ENCODE results near the gene CYP39A1. TPM values are rescaled to one million over a fixed set of nuclear protein-coding genes. Genes with fewer than 3 reads are reported as not detected.

The CYP39A1 gene
- total RNA-seq, 2 donors from 2014 or later, result not detected

DNA sequence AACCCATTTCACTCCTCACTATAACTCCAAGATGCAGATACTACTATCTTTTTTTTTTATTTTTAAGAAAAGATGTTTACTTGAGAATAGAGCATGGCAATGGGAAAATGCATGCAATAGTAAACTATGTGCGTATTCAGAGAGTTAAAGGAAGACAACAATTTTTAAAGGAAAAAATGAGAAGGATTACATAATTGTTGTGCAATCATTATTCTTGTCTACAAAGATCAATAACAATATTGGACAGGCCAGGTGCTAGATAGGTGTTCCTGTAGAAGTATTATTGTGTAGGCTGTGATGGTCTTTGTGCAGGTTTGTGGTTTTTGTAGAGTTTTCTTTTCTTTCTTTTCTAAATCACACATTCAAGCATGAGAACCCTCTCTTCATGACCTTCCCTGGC lies 20.6 kb downstream of the CYP39A1 start:
- ATAC-seq (replicated peaks), result no peak
- no peaks in the 10 kb centered on the region for H3K9me3 Mint-ChIP-seq
- H3K4me1 Mint-ChIP-seq, result no peaks in the 10 kb centered on the region
- no peaks in the 10 kb centered on the region for H3K36me3 Mint-ChIP-seq (ENCODE audit: low read depth)
- H3K4me3 Mint-ChIP-seq, result no peak overlapping the region
- H3K27me3 Mint-ChIP-seq, result peaks cover 3% of the 10 kb centered on the region
- H3K27ac Mint-ChIP-seq, result no peak overlapping the region

GRCh38 chr6:46629691-46630090 lies 22.9 kb downstream of the CYP39A1 start:
- Mint-ChIP-seq H3K9me3 (no peaks in the 10 kb centered on the region), H3K4me1 (no peaks in the 10 kb centered on the region), H3K27ac (no peak overlapping the region), H3K4me3 (no peak overlapping the region), H3K36me3 (ENCODE audit: low read depth) (no peaks in the 10 kb centered on the region), H3K27me3 (peaks cover 3% of the 10 kb centered on the region)
- no peak for ATAC-seq (replicated peaks)

GRCh38 chr6:46628976-46629375 lies 23.6 kb downstream of the CYP39A1 start:
- Mint-ChIP-seq H3K36me3 (ENCODE audit: low read depth) (no peaks in the 10 kb centered on the region), H3K4me3 (no peak overlapping the region), H3K4me1 (no peaks in the 10 kb centered on the region), H3K9me3 (no peaks in the 10 kb centered on the region), H3K27ac (no peak overlapping the region), H3K27me3 (peaks cover 3% of the 10 kb centered on the region)
- ATAC-seq (replicated peaks), result no peak

DNA sequence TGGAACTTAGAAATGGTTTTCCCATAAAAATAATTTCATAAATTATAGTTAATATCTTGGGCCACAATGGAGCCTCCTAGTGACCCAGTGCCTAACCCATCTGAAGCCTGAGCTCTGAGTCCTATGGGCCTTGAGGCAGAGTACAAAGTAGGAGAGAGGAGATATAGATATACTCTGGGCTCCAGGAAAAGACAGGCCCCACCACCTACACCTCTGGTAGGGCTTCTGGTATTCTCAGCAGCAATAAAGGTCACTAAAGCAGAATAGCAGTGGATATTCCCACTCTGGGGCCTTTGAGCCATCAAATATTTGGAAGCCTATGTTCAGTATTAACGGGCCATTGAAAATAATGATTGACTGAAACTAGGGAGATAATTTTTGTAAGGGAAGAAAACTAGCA lies 24.1 kb downstream of the CYP39A1 start:
- Mint-ChIP-seq H3K4me1 (no peaks in the 10 kb centered on the region), H3K27ac (no peak overlapping the region), H3K4me3 (no peak overlapping the region), H3K9me3 (no peaks in the 10 kb centered on the region), H3K27me3 (peaks cover 3% of the 10 kb centered on the region), H3K36me3 (ENCODE audit: low read depth) (no peaks in the 10 kb centered on the region)
- no peak for ATAC-seq (replicated peaks)

- H3K4me1 Mint-ChIP-seq, result no peaks in the 10 kb centered on the region
- H3K4me3 Mint-ChIP-seq, result no peak overlapping the region
- no peak overlapping the region for H3K27ac Mint-ChIP-seq
- ATAC-seq (replicated peaks), result no peak
- no peaks in the 10 kb centered on the region for H3K9me3 Mint-ChIP-seq
- no peaks in the 10 kb centered on the region for H3K36me3 Mint-ChIP-seq (ENCODE audit: low read depth)
- peaks cover 6% of the 10 kb centered on the region for H3K27me3 Mint-ChIP-seq
Observed at GRCh38 chr6:46626976-46627375, 25.6 kb downstream of the CYP39A1 start.

- ATAC-seq (replicated peaks), result peak; percentile 40
- Mint-ChIP-seq H3K4me3 (peak overlapping the region; percentile 9), H3K27ac (no peak overlapping the region), H3K9me3 (no peaks in the 10 kb centered on the region), H3K27me3 (peaks cover 6% of the 10 kb centered on the region), H3K36me3 (ENCODE audit: low read depth) (no peaks in the 10 kb centered on the region), H3K4me1 (no peaks in the 10 kb centered on the region)
Observed at GRCh38 chr6:46626228-46626909, 26.2 kb downstream of the CYP39A1 start.

DNA sequence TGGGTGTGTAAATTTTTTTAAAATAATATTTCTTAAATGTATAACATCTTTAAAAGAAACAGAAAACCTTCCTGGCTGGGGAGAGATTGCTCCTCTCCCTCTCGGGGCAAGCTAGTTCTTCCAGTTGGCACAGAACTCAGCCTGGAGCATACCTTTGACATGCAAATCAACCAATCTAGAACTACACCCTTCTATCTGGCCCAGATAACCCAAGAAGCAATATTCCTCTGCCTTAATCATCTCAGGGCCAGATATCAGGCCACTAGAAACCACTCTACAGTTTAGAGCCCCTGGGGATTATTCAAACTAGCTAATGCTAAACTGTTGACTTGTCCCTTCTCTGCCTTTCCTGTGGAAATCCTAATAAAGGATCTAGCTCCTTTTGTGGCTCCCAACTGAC lies 33.9 kb downstream of the CYP39A1 start:
- Mint-ChIP-seq H3K36me3 (ENCODE audit: low read depth) (no peaks in the 10 kb centered on the region), H3K27me3 (peaks cover 30% of the 10 kb centered on the region)
- ATAC-seq (replicated peaks), result no peak

GRCh38 chr6:46612645-46613044 lies 40.0 kb downstream of the CYP39A1 start:
- no peak for ATAC-seq (replicated peaks)
- no peak overlapping the region for H3K4me3 Mint-ChIP-seq

More for the DNA sequence above, 33.9 kb downstream of the CYP39A1 start:
- no peaks in the 10 kb centered on the region for H3K4me1 Mint-ChIP-seq
- no peaks in the 10 kb centered on the region for H3K9me3 Mint-ChIP-seq
- H3K27ac Mint-ChIP-seq, result no peak overlapping the region
- no peak overlapping the region for H3K4me3 Mint-ChIP-seq

DNA sequence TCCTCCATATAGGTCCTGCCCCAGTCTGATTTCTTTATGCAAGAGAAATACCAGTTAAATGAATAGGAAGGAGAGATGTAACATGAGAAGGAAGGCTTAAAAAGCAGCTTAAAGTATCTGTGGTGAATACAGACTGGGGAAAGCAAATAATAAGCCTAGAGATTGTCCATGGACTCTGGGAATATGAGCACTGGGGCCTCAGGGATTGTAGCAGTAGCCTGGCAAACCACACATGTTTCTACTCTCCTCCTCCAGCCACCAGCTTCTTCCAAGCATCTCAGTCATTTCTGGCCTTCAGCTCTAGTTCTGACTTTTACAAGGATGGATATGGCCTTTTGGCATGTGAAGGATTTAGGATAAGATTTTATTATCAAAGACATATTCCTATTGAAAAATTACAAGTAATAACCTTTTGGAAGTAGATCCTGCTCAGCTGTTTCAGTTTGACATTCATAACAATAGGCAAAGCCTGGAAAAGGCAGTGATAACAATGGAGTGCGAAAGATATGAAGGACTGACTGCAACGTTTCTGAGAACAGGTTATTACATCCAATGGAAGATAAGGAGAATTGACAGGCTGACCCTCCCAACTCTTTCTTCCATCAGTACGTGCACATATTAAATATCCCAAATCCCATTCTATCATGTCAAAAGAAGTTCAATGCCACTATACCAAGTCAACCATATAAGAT lies 41.6 kb downstream of the CYP39A1 start:
- no peak overlapping the region for H3K4me3 Mint-ChIP-seq

More at GRCh38 chr6:46612645-46613044, 40.0 kb downstream of the CYP39A1 start:
- Mint-ChIP-seq H3K4me1 (no peaks in the 10 kb centered on the region), H3K27ac (no peak overlapping the region), H3K36me3 (ENCODE audit: low read depth) (no peaks in the 10 kb centered on the region), H3K9me3 (no peaks in the 10 kb centered on the region), H3K27me3 (peaks cover 24% of the 10 kb centered on the region)

DNA sequence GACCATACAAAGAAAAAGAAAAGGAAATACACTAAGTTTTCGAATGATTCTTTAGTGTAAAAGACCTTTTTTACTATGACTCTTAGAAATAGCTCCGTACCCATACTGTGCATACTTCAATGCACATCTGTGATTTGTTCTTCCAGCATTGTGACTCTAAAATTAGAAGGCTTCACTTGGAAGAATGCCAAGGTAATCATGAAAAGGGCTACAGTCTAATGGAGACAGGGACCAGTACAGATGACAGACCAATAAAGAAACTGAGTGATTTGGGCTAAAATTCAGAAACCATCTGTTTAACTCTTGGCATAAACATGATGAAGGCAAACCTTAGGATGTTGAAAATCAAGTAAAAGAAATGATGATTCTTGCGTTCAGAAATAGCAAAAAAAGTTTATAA lies 46.3 kb downstream of the CYP39A1 start:
- Mint-ChIP-seq H3K27ac (no peak overlapping the region), H3K4me1 (no peaks in the 10 kb centered on the region), H3K4me3 (no peak overlapping the region), H3K9me3 (no peaks in the 10 kb centered on the region), H3K27me3 (peaks cover 8% of the 10 kb centered on the region), H3K36me3 (ENCODE audit: low read depth) (no peaks in the 10 kb centered on the region)
- no peak for ATAC-seq (replicated peaks)

More for the DNA sequence above, 41.6 kb downstream of the CYP39A1 start:
- ATAC-seq (replicated peaks), result no peak
- H3K9me3 Mint-ChIP-seq, result no peaks in the 10 kb centered on the region
- H3K27ac Mint-ChIP-seq, result no peak overlapping the region
- peaks cover 15% of the 10 kb centered on the region for H3K27me3 Mint-ChIP-seq
- H3K4me1 Mint-ChIP-seq, result no peaks in the 10 kb centered on the region
- H3K36me3 Mint-ChIP-seq (ENCODE audit: low read depth), result no peaks in the 10 kb centered on the region

DNA sequence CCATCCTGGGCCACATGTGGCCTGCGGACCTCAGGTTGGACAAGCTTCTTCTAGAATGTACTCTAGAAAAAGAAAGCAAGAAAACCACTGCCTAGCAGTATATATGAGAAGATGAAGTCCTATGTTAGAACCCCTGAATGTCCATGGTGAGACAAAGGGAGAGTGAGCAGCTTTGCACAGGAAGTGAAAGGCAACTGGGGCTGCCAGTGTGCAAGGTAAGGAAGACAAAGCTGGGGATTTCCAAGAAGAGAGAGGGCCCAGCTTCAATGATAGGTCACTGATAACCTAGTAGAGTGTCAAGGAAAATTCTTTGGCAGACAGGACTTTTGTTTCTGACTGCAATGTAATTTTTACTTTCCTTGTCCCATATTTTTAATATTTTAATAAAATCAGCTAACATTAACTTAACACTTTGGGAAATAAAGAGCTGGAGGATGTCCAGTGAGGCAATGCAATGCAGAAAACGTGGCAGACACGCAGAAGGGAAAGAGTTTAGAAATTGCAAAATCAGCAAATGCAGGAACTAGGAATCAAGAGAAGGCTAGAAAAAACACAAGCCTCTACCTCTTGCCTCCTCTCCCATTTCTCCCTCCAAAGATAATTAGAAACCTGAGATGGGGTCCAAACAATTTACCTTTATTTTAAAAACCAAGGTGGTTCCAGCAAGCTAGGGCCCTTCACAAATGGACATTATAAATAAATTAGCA lies 47.4 kb downstream of the CYP39A1 start:
- H3K4me3 Mint-ChIP-seq, result no peak overlapping the region
- no peak overlapping the region for H3K27ac Mint-ChIP-seq
- no peaks in the 10 kb centered on the region for H3K9me3 Mint-ChIP-seq
- H3K36me3 Mint-ChIP-seq (ENCODE audit: low read depth), result no peaks in the 10 kb centered on the region
- ATAC-seq (replicated peaks), result no peak
- H3K27me3 Mint-ChIP-seq, result peaks cover 13% of the 10 kb centered on the region
- H3K4me1 Mint-ChIP-seq, result no peaks in the 10 kb centered on the region

- Mint-ChIP-seq H3K4me1 (no peaks in the 10 kb centered on the region), H3K27me3 (peaks cover 24% of the 10 kb centered on the region), H3K27ac (no peak overlapping the region), H3K4me3 (no peak overlapping the region), H3K9me3 (no peaks in the 10 kb centered on the region), H3K36me3 (ENCODE audit: low read depth) (no peaks in the 10 kb centered on the region)
- no peak for ATAC-seq (replicated peaks)
Observed at GRCh38 chr6:46598215-46598614, 54.4 kb downstream of the CYP39A1 start.

- Mint-ChIP-seq H3K27ac (no peak overlapping the region), H3K4me3 (no peak overlapping the region), H3K9me3 (no peaks in the 10 kb centered on the region), H3K36me3 (ENCODE audit: low read depth) (no peaks in the 10 kb centered on the region), H3K4me1 (no peaks in the 10 kb centered on the region), H3K27me3 (peaks cover 13% of the 10 kb centered on the region)
- ATAC-seq (replicated peaks), result no peak
Observed at GRCh38 chr6:46592740-46593139, 59.9 kb downstream of the CYP39A1 start.

- Mint-ChIP-seq H3K4me3 (no peak overlapping the region), H3K4me1 (no peaks in the 10 kb centered on the region), H3K27ac (no peak overlapping the region), H3K27me3 (peaks cover 13% of the 10 kb centered on the region), H3K36me3 (ENCODE audit: low read depth) (no peaks in the 10 kb centered on the region), H3K9me3 (no peaks in the 10 kb centered on the region)
- ATAC-seq (replicated peaks), result no peak
Observed at GRCh38 chr6:46592046-46592445, 60.6 kb downstream of the CYP39A1 start.

- Mint-ChIP-seq H3K9me3 (no peaks in the 10 kb centered on the region), H3K4me1 (no peaks in the 10 kb centered on the region), H3K27me3 (peaks cover 15% of the 10 kb centered on the region), H3K27ac (no peak overlapping the region), H3K4me3 (no peak overlapping the region), H3K36me3 (ENCODE audit: low read depth) (no peaks in the 10 kb centered on the region)
- no peak for ATAC-seq (replicated peaks)
Observed at GRCh38 chr6:46590765-46591164, 61.9 kb downstream of the CYP39A1 start.
